Tibial nerve (tissue), 4 donors: Measurements from ENCODE around the gene RHEX.

Source experiments
- CTCF ChIP-seq, 5 experiments: fragments of 200-600 bp in 3 of 5; fragments of 450-650 bp in 2 of 5; sonication (generic) in 3 of 5; IDR thresholded peaks; one replicate each; pipeline ENCODE4 v1.5.1; 2016 to 2019; ENCODE audit warnings: antibody characterized with exemption in 5 of 5, mild to moderate bottlenecking in 3 of 5, moderate library complexity in 2 of 5
- EP300 ChIP-seq, 2 donors: sonication (generic); formaldehyde crosslinking; IDR thresholded peaks; one replicate each; pipeline ENCODE4 v1.6.1; 2017; ENCODE audit warnings: antibody characterized with exemption in 2 of 2, mild to moderate bottlenecking in 1 of 2

- TF ChIP-seq EP300 (IDR thresholded peaks at IDR 0.05) (no peak), CTCF (IDR thresholded peaks at IDR 0.05) (no peak)
Observed at GRCh38 chr1:206107168-206107544, 54.2 kb downstream of the RHEX start.
